K562 (cell line): ENCODE data around the gene GALNT15. TPM values are rescaled to one million over a fixed set of nuclear protein-coding genes. Genes with fewer than 3 reads are reported as not detected.

ENCODE experiments used
- ATAC-seq: fragments of 200-7000 bp; cut with Tn5 transposase; 3 replicates; pipeline ENCODE4 v1.9.1; 2020; ENCODE audit warnings: moderate library complexity
- BruUV-seq: library from RNA; stranded (reverse); fragments of 400-500 nt; replicated peaks from 2 replicates; lab custom pipeline; 2021; lab: Mats Ljungman, UMichigan
- CTCF ChIA-PET: fragments of 300-600 bp; formaldehyde crosslinking; extraction: SDS; loops from one replicate; lab custom pipeline; 2021; ENCODE audit warnings: low intra/inter-chr PET ratio; lab: Yijun Ruan, JAX
- POLR2A ChIA-PET: fragments of 300-600, 350-650 bp; sonication (Branson Sonifier 250); formaldehyde crosslinking; extraction: SDS; loops from one replicate; lab custom pipeline; 2021; ENCODE audit warnings: antibody characterized with exemption, inconsistent platforms; lab: Yijun Ruan, JAX
- DNase-seq, 4 experiments: peaks; one replicate each; pipeline versions ENCODE4 v3.0.0 to v3.0.0-alpha.2; 2011 to 2018; ENCODE audit warnings: low spot score in 3 of 4, mixed read lengths in 3 of 4; ENCODE audit errors: extremely low read depth in 1 of 4
- FAIRE-seq: peaks from 2 replicates; lab custom pipeline; 2011; peaks lifted over from hg19 to GRCh38; lab: Jason Lieb, UNC
- H2AFZ ChIP-seq: 2 replicates; pipeline ENCODE4 v1.6.0; 2011; ENCODE audit warnings: low read depth, low read length, control low read depth, inconsistent platforms
- H3K27ac ChIP-seq: fragments of 200-600 bp; 3 replicates; pipeline ENCODE4 v1.8.0; 2011; ENCODE audit warnings: low read depth, mild to moderate bottlenecking, control low read depth, inconsistent platforms, low read length, moderate library complexity, mixed read lengths; ENCODE audit errors: extremely low read depth
- H3K27me3 ChIP-seq, 2 experiments: fragments of 300-600 bp in 1 of 2; 2 replicates in 1 of 2; 3 replicates in 1 of 2; pipeline versions ENCODE4 v1.6.0 to v1.8.0; 2011; ENCODE audit warnings: inconsistent platforms in 2 of 2, low read length in 2 of 2, mild to moderate bottlenecking in 1 of 2, mixed read lengths in 1 of 2, moderate library complexity in 1 of 2; ENCODE audit not compliant: control insufficient read depth in 2 of 2, insufficient read depth in 2 of 2
- H3K36me3 ChIP-seq: fragments of 300-600 bp; 3 replicates; pipeline ENCODE4 v1.8.0; 2011; ENCODE audit warnings: mild to moderate bottlenecking, low read length, inconsistent platforms; ENCODE audit not compliant: control insufficient read depth, insufficient read depth
- H3K4me1 ChIP-seq, 2 experiments: fragments of 200-600 bp in 1 of 2; replicated peaks in 1 of 2; 2 replicates in 1 of 2; 3 replicates in 1 of 2; pipeline versions ENCODE4 v1.5.1 to v1.8.0; 2011; ENCODE audit warnings: inconsistent platforms in 2 of 2, low read length in 2 of 2, mild to moderate bottlenecking in 1 of 2, mixed read lengths in 1 of 2, moderate library complexity in 1 of 2; ENCODE audit not compliant: control insufficient read depth in 2 of 2, insufficient read depth in 2 of 2
- H3K4me2 ChIP-seq: 2 replicates; pipeline ENCODE4 v1.6.1; 2011; ENCODE audit warnings: low read length, control low read depth, inconsistent platforms, mixed read lengths; ENCODE audit not compliant: insufficient read depth
- H3K4me3 ChIP-seq: fragments of 200-600 bp; sonication (generic), shearing (Covaris generic); 2 replicates; pipeline ENCODE4 v1.5.1; 2016; ENCODE audit warnings: control low read depth, inconsistent platforms
- H3K79me2 ChIP-seq: fragments of 200-600 bp; 3 replicates; pipeline ENCODE4 v1.8.0; 2011; ENCODE audit warnings: low read length, inconsistent platforms; ENCODE audit not compliant: control insufficient read depth, insufficient read depth
- H3K9ac ChIP-seq, 2 experiments: 2 replicates each; pipeline versions ENCODE4 v1.6.0 to v1.6.1; 2011; ENCODE audit warnings: low read depth in 2 of 2, low read length in 2 of 2, control low read depth in 1 of 2, inconsistent platforms in 1 of 2, mild to moderate bottlenecking in 1 of 2, mixed read lengths in 1 of 2; ENCODE audit not compliant: insufficient read depth in 1 of 2
- H3K9me1 ChIP-seq: one replicate; pipeline ENCODE4 v1.6.0; 2011; ENCODE audit warnings: inconsistent platforms, mild to moderate bottlenecking, low read length, moderate library complexity; ENCODE audit not compliant: control insufficient read depth, insufficient read depth
- H3K9me3 ChIP-seq: replicated peaks from 2 replicates; pipeline ENCODE4 v1.5.1; 2011; ENCODE audit warnings: low read depth, low read length, inconsistent platforms; ENCODE audit not compliant: control insufficient read depth, insufficient read depth
- H4K20me1 ChIP-seq: replicated peaks from 2 replicates; pipeline ENCODE4 v1.6.1; 2011; ENCODE audit warnings: low read length, inconsistent platforms, mixed read lengths; ENCODE audit not compliant: control insufficient read depth, insufficient read depth
- DNMT1 ChIP-seq: fragments of 450-650 bp; IDR thresholded peaks from 2 replicates; pipeline ENCODE4 v1.6.1; 2016; ENCODE audit warnings: antibody characterized with exemption, mild to moderate bottlenecking
- EP300 ChIP-seq: IDR thresholded peaks from 2 replicates; pipeline ENCODE4 v1.6.1; 2012; ENCODE audit warnings: low read length, improper control_type of control experiment
- EP400 ChIP-seq: fragments of 450-650 bp; IDR thresholded peaks from 2 replicates; pipeline ENCODE4 v1.6.1; 2017; ENCODE audit warnings: antibody characterized with exemption, mild to moderate bottlenecking, moderate library complexity
- FOXJ3 ChIP-seq: sonication (generic); formaldehyde crosslinking; IDR thresholded peaks from 2 replicates; pipeline ENCODE4 v1.4.0; 2020; ENCODE audit warnings: mild to moderate bottlenecking, missing genetic modification reagents
- HNRNPUL1 ChIP-seq: fragments of 200-400 bp; formaldehyde crosslinking; IDR thresholded peaks from 2 replicates; pipeline ENCODE4 v1.6.1; 2017; ENCODE audit warnings: low read length
- KAT7 ChIP-seq: sonication (generic); formaldehyde crosslinking; IDR thresholded peaks from 2 replicates; pipeline ENCODE4 v1.8.0; 2022; ENCODE audit warnings: missing genetic modification reagents, mild to moderate bottlenecking, borderline replicate concordance
- MYNN ChIP-seq, 2 experiments: sonication (generic); formaldehyde crosslinking in 1 of 2; IDR thresholded peaks; 2 replicates each; pipeline versions ENCODE4 v1.5.0 to v1.6.1; 2016 to 2020; ENCODE audit warnings: antibody characterized with exemption in 1 of 2, missing genetic modification reagents in 1 of 2
- NCOA2 ChIP-seq, 2 experiments: fragments of 450-650 bp; IDR thresholded peaks; 2 replicates each; pipeline ENCODE4 v1.6.1; 2018; ENCODE audit warnings: mild to moderate bottlenecking in 2 of 2, moderate library complexity in 1 of 2; ENCODE audit not compliant: partially characterized antibody in 2 of 2
- NR1H2 ChIP-seq: sonication (generic); formaldehyde crosslinking; IDR thresholded peaks from 2 replicates; pipeline ENCODE4 v1.4.0; 2020; ENCODE audit warnings: mild to moderate bottlenecking, missing genetic modification reagents
- PCBP1 ChIP-seq: fragments of 200-400 bp; formaldehyde crosslinking; IDR thresholded peaks from 2 replicates; pipeline ENCODE4 v1.6.1; 2018; ENCODE audit warnings: mild to moderate bottlenecking, low read depth, low read length; ENCODE audit not compliant: poor library complexity, severe bottlenecking
- RB1 ChIP-seq: fragments of 450-650 bp; IDR thresholded peaks from 2 replicates; pipeline ENCODE4 v1.6.1; 2017; ENCODE audit warnings: low read depth, mild to moderate bottlenecking
- YY1 ChIP-seq, 3 experiments: IDR thresholded peaks; 2 replicates each; pipeline ENCODE4 v1.6.1; 2011; ENCODE audit warnings: low read length in 2 of 3, mild to moderate bottlenecking in 2 of 3, moderate library complexity in 2 of 3, borderline replicate concordance in 1 of 3, control low read depth in 1 of 3, low read depth in 1 of 3; ENCODE audit not compliant: insufficient read depth in 3 of 3, insufficient replicate concordance in 2 of 3, control insufficient read depth in 1 of 3, insufficient read length in 1 of 3; ENCODE audit errors: extremely low read depth in 1 of 3
- ZNF140 ChIP-seq: fragments of 250-450 bp; sonication (Bioruptor Pico); IDR thresholded peaks from 2 replicates; pipeline ENCODE4 v1.8.0; 2021; ENCODE audit warnings: moderate library complexity, mild to moderate bottlenecking, inconsistent platforms
- ZNF75A ChIP-seq: fragments of 450-650 bp; formaldehyde crosslinking; IDR thresholded peaks from 2 replicates; pipeline ENCODE4 v1.4.0; 2020; ENCODE audit warnings: mild to moderate bottlenecking
- ZSCAN29 ChIP-seq: fragments of 450-650 bp; IDR thresholded peaks from 2 replicates; pipeline ENCODE4 v1.6.1; 2017
- WGBS: fragments of 100-300 bp; shearing (Covaris generic); methylation state at CpG from one replicate; pipeline ENCODE4 v1.1.6; 2016; ENCODE audit warnings: low coverage, mixed read lengths; ENCODE audit not compliant: insufficient coverage; ENCODE audit errors: missing lambda C conversion rate; 5-methylcytosine and 5-hydroxymethylcytosine counted together
- in situ Hi-C: fragments of 300-500 bp; cut with MboI; formaldehyde crosslinking; loops from 4 replicates; pipeline ENCODE4 v1.15.0; 2018; ENCODE audit warnings: inconsistent platforms, mixed read lengths
- intact Hi-C: fragments of 100-400 bp; cut with micrococcal nuclease; formaldehyde crosslinking; loops from 2 replicates; pipeline ENCODE4 v1.14.2; 2022
- polyA plus RNA-seq, 8 experiments: library from polyadenylated mRNA; depleted of rRNA in 4 of 8; stranded (reverse) in 5 of 8; unstranded in 3 of 8; fragments of >200 nt; fragmentation: Nextera tagmentation in 2 of 8; fragmentation: Illumina TruSeq in 1 of 8; extraction: Ambion mirVana in 2 of 8; extraction: Trizol in 1 of 8; gene quantifications; 2 replicates each; pipeline versions ENCODE4 v1.2.1 to v1.2.3, GENCODE V29; 2011 to 2014; ENCODE audit warnings: inconsistent platforms in 1 of 8, missing spikeins in 1 of 8
- total RNA-seq, 7 experiments: library from RNA; depleted of rRNA in 6 of 7; stranded (reverse); fragments of >200 nt in 6 of 7; fragmentation: Illumina TruSeq in 2 of 7; extraction: Trizol in 2 of 7; gene quantifications; 2 replicates each; pipeline versions ENCODE4 v1.2.1 to v1.2.3, GENCODE V29; 2011 to 2021; ENCODE audit warnings: low replicate concordance in 1 of 7
- TF ChIP-seq, protein P1 (sequence below): fragments of 250-450 bp; sonication (Bioruptor Pico); IDR thresholded peaks from 2 replicates; pipeline ENCODE4 v1.5.0; 2020; ENCODE audit warnings: mild to moderate bottlenecking

The GALNT15 gene
- total and polyA plus RNA-seq, 9 of the 15 experiments (the other 6 are each of a cell fraction or from before 2014, with no cell fraction given): not detected

DNA sequence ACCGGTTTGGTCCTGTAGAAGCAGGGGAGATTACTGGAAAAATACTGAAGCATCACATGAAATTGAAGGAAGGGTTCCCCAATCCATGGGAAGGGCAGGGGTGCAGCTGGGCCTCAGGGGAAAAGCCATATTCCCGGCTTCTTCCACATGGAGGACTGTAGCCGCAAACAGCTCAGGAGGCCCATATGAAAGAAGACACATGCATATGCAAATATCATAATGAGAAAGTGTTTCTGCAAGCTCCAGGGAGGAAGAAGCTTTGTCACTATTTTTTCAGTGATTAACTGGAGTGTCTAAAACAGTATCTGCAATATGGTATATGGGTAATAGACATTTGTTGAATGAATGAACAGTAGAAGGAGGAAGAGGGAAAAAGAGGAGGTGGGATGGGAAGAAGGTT lies 71.1 kb downstream of the GALNT15 start:
- BruUV-seq: no TSS peak
- Histone ChIP-seq H3K36me3 (no peaks in the 10 kb centered on the region), H3K4me2 (no peak overlapping the region), H3K9ac (no peak overlapping the region), H4K20me1 (0 out of 2 replicates have a peak, but pooled peaks cover 5% of the 10 kb centered on the region), H3K79me2 (no peaks in the 10 kb centered on the region), H3K9me1 (no peaks in the 10 kb centered on the region), H3K27me3 (peaks cover 21 to 45% of the 10 kb centered on the region in 2 experiments), H3K4me3 (no peak overlapping the region), H3K9me3 (no peaks in the 10 kb centered on the region), H3K4me1 (peaks cover 3 to 4% of the 10 kb centered on the region in 2 experiments; a peak in 3 of 5 replicates), H2AFZ (no peak overlapping the region), H3K27ac (no peak overlapping the region)
- no peak for FAIRE-seq
- 10% methylated on average over 3 of the region's 3 CpGs for WGBS
- DNase-seq: no peak
- no peak for ATAC-seq
- no peak for TF ChIP-seq PCBP1
- TF ChIP-seq ZSCAN29: no peak
- TF ChIP-seq NCOA2 (IDR thresholded peaks at IDR 0.05; ENCODE audit: partially characterized antibody in 2 of 2): no peak
- TF ChIP-seq ZNF140 (CRISPR knock-in tag): no peak
- no peak for TF ChIP-seq DNMT1
- TF ChIP-seq MYNN (IDR thresholded peaks at IDR 0.05): no peak
- no peak for TF ChIP-seq MYNN (CRISPR knock-in tag; IDR thresholded peaks at IDR 0.05)
- no peak for TF ChIP-seq NR1H2
- TF ChIP-seq FOXJ3 (CRISPR knock-in tag): no peak
- TF ChIP-seq HNRNPUL1: no peak
- no peak for TF ChIP-seq EP400
- no peak for TF ChIP-seq EP300
- TF ChIP-seq YY1 (IDR thresholded peaks at IDR 0.05; ENCODE audit: borderline replicate concordance in 1 of 3, control insufficient read depth in 1 of 3, extremely low read depth in 1 of 3, insufficient read depth in 3 of 3, insufficient read length in 1 of 3, insufficient replicate concordance in 2 of 3, low read depth in 1 of 3, low read length in 2 of 3): no peak
- TF ChIP-seq ZNF75A (CRISPR knock-in tag): no peak
- no peak for TF ChIP-seq RB1
- no peak for TF ChIP-seq KAT7
- TF ChIP-seq, protein P1, sequence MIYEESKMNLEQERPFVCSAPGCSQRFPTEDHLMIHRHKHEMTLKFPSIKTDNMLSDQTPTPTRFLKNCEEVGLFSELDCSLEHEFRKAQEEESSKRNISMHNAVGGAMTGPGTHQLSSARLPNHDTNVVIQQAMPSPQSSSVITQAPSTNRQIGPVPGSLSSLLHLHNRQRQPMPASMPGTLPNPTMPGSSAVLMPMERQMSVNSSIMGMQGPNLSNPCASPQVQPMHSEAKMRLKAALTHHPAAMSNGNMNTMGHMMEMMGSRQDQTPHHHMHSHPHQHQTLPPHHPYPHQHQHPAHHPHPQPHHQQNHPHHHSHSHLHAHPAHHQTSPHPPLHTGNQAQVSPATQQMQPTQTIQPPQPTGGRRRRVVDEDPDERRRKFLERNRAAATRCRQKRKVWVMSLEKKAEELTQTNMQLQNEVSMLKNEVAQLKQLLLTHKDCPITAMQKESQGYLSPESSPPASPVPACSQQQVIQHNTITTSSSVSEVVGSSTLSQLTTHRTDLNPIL: no peak
- POLR2A ChIA-PET: interaction anchor here (0.6 to 0.8 kb wide), 3 partner anchors 8 to 293 kb away, joined by 3 to 4 read pairs (median 3); partner anchors contain the start of gene OXNAD1
- intact Hi-C loops (loop anchor here (2.0 kb wide), 3 partner anchors 67 to 1043 kb away; no protein-coding TSS in a partner anchor), in situ Hi-C loops (loop anchor here (5.0 to 10.0 kb wide), 3 partner anchors 201 to 621 kb away; no protein-coding TSS in a partner anchor)
- CTCF ChIA-PET: interaction anchor here (4.7 kb wide), 1 partner anchor 197 kb away, joined by 31 read pairs; no protein-coding TSS in a partner anchor
